RPMI8226 (cell line): ENCODE data around the gene OPRD1.
"Not testable (repeated sequence)": the region's sequence is repeated elsewhere in the genome, so short reads cannot be mapped to it uniquely, and the experiment has no call there.

ENCODE experiments used
- DNase-seq: peaks from one replicate; pipeline ENCODE4 v3.0.0-alpha.2; 2015

The OPRD1 gene

GRCh38 chr1:28811766-28812668 is at the start of gene OPRD1:
TSS of gene OPRD1 (plus strand) at chr1:28812170. CDS start at chr1:28812384, 214 bp downstream.
- peak; percentile 54 for DNase-seq

- no peak for DNase-seq
Observed at GRCh38 chr1:28766532-28767183, 45.3 kb upstream of the OPRD1 start.

- DNase-seq = no peak
Observed at GRCh38 chr1:28770601-28771165, 41.3 kb upstream of the OPRD1 start.

- DNase-seq = not testable (repeated sequence)
Observed at GRCh38 chr1:28771921-28772320, 40.0 kb upstream of the OPRD1 start.

GRCh38 chr1:28773105-28773504 is 38.9 kb upstream of the OPRD1 start:
- no peak for DNase-seq

GRCh38 chr1:28775121-28775942 is 36.6 kb upstream of the OPRD1 start:
- peak; percentile 50 for DNase-seq

GRCh38 chr1:28776341-28776740 is 35.6 kb upstream of the OPRD1 start:
- DNase-seq = no peak

- no peak for DNase-seq
Observed at GRCh38 chr1:28778021-28778420, 33.9 kb upstream of the OPRD1 start.

GRCh38 chr1:28779751-28780408 is 32.1 kb upstream of the OPRD1 start:
- no peak for DNase-seq

- no peak for DNase-seq
Observed at GRCh38 chr1:28781305-28781704, 30.7 kb upstream of the OPRD1 start.

GRCh38 chr1:28782011-28782410 is 30.0 kb upstream of the OPRD1 start:
- no peak for DNase-seq

- no peak for DNase-seq
Observed at GRCh38 chr1:28783363-28783762, 28.6 kb upstream of the OPRD1 start.

GRCh38 chr1:28789412-28789811 is 22.6 kb upstream of the OPRD1 start:
- no peak for DNase-seq

GRCh38 chr1:28789816-28790215 is 22.2 kb upstream of the OPRD1 start:
- no peak for DNase-seq

GRCh38 chr1:28790377-28791035 is 21.5 kb upstream of the OPRD1 start:
- no peak for DNase-seq

- not testable (repeated sequence) for DNase-seq
Observed at GRCh38 chr1:28791929-28792328, 20.0 kb upstream of the OPRD1 start.

- DNase-seq = no peak
Observed at GRCh38 chr1:28792644-28793121, 19.3 kb upstream of the OPRD1 start.

- not testable (repeated sequence) for DNase-seq
Observed at GRCh38 chr1:28794582-28794981, 17.4 kb upstream of the OPRD1 start.

- no peak for DNase-seq
Observed at GRCh38 chr1:28796352-28797211, 15.4 kb upstream of the OPRD1 start.

- DNase-seq = no peak
Observed at GRCh38 chr1:28800324-28800723, 11.6 kb upstream of the OPRD1 start.

- DNase-seq = no peak
Observed at GRCh38 chr1:28801461-28801860, 10.5 kb upstream of the OPRD1 start.
